Breast epithelium (tissue), 4 donors: Measurements from ENCODE around the gene TANGO2. TPM values are rescaled to one million over a fixed set of nuclear protein-coding genes. Genes with fewer than 3 reads are reported as not detected.

Experiments used
- DNase-seq, 2 donors: peaks; one replicate each; pipeline ENCODE4 v3.0.0-alpha.2; 2019; ENCODE audit warnings: low spot score in 2 of 2
- H3K27ac ChIP-seq, 2 donors: fragments of 200-600 bp; sonication (generic) in 1 of 2; one replicate each; pipeline ENCODE4 v1.5.1; 2016 to 2019; ENCODE audit warnings: mild to moderate bottlenecking in 1 of 2
- H3K27me3 ChIP-seq, 2 donors: fragments of 200-600 bp; sonication (generic) in 1 of 2; one replicate each; pipeline versions ENCODE4 v1.5.1 to v1.6.0; 2017 to 2019; ENCODE audit warnings: control low read depth in 1 of 2, mild to moderate bottlenecking in 1 of 2
- H3K36me3 ChIP-seq: fragments of 200-600 bp; one replicate; pipeline ENCODE4 v1.5.1; 2019
- H3K4me1 ChIP-seq, 2 donors: fragments of 200-600 bp; sonication (generic); one replicate each; pipeline ENCODE4 v1.5.1; 2016 to 2019; ENCODE audit warnings: control low read depth in 1 of 2
- H3K4me3 ChIP-seq, 3 donors: fragments of 200-600 bp; sonication (generic); 1 replicate in 2 of 3; 2 replicates in 1 of 3; pipeline ENCODE4 v1.5.1; 2016 to 2019; ENCODE audit warnings: mild to moderate bottlenecking in 3 of 3, moderate library complexity in 2 of 3
- H3K9me3 ChIP-seq, 2 donors: fragments of 200-600 bp; sonication (generic) in 1 of 2; one replicate each; pipeline ENCODE4 v1.5.1; 2016 to 2019; ENCODE audit warnings: control low read depth in 1 of 2
- POLR2A ChIP-seq: fragments of 450-650 bp; IDR thresholded peaks from one replicate; pipeline ENCODE4 v1.6.1; 2016; ENCODE audit warnings: antibody characterized with exemption, mild to moderate bottlenecking, moderate library complexity
- POLR2AphosphoS5 ChIP-seq, 3 donors: sonication (generic); formaldehyde crosslinking; IDR thresholded peaks; one replicate each; pipeline ENCODE4 v1.6.1; 2017; ENCODE audit warnings: antibody characterized with exemption in 3 of 3
- intact Hi-C: fragments of 100-400 bp; cut with DNase I; formaldehyde crosslinking; loops from one replicate; pipeline ENCODE4 v1.15.1; 2023; ENCODE audit warnings: low total_unique reads
- total RNA-seq, 3 donors: library from RNA; depleted of rRNA; stranded (reverse); fragments of >200 nt; gene quantifications; one replicate each; pipeline ENCODE4 v1.1.0, GENCODE V29; 2016
- TF ChIP-seq, protein P1 (sequence below), 3 donors: fragments of 450-650 bp; IDR thresholded peaks; one replicate each; pipeline ENCODE4 v1.5.1; 2016 to 2017; ENCODE audit warnings: antibody characterized with exemption in 3 of 3, mild to moderate bottlenecking in 3 of 3, moderate library complexity in 3 of 3

Gene TANGO2
- total RNA-seq, 3 donors from 2014 or later: 25.9 to 55.4 (median 33.4) TPM

DNA sequence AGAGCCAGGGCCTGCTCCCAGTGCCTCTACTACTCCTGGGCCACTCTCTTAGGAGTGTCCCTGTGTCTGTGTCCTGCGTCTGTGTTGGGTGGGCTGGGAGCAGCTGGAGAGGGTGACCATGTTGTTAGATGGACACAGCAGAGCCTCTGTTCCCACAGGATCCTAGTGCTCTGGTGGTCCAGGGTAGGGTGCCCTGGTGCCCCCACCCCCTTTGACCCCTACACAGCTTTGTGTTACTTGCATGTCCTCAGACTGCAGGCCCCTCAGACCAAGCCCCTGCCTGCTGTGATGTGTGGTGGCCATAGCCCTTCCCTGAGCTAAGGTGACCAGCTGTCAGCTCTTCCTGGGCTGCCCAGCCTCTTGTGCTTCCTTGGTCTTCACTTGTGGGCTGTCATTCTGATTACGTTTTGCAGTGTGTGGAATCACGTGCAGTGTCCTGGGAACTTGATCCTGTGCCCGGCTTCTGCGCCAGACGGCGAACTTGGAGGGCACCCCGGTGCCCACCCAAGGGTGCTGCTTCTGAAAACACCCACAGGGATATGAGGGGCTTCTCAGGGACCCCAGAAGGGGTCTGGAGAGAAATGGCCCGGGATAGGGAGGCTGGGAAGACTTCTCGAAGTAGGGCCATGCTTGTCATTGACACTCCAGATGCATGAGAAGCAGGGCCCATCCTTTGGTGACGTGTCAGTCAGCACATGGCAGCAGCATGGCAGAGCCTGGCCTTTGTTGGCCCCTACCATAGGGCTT is 1.5 kb downstream of the TANGO2 start:
- H3K4me1 ChIP-seq: peaks cover 8 to 12% of the 10 kb centered on the region in 2 donors
- H3K36me3 ChIP-seq: no peaks in the 10 kb centered on the region
- H3K27ac ChIP-seq: peak overlapping the region; percentile 83 to 88
- H3K4me3 ChIP-seq: peak overlapping the region; percentile 85 to 94 (median 88)
- no peaks in the 10 kb centered on the region for H3K27me3 ChIP-seq
- intact Hi-C loops: no loop called here
- no peaks in the 10 kb centered on the region for H3K9me3 ChIP-seq
- no peak for DNase-seq
- TF ChIP-seq POLR2A (no peak), POLR2AphosphoS5 (IDR thresholded peaks at IDR 0.05) (no peak)
- TF ChIP-seq, protein P1, sequence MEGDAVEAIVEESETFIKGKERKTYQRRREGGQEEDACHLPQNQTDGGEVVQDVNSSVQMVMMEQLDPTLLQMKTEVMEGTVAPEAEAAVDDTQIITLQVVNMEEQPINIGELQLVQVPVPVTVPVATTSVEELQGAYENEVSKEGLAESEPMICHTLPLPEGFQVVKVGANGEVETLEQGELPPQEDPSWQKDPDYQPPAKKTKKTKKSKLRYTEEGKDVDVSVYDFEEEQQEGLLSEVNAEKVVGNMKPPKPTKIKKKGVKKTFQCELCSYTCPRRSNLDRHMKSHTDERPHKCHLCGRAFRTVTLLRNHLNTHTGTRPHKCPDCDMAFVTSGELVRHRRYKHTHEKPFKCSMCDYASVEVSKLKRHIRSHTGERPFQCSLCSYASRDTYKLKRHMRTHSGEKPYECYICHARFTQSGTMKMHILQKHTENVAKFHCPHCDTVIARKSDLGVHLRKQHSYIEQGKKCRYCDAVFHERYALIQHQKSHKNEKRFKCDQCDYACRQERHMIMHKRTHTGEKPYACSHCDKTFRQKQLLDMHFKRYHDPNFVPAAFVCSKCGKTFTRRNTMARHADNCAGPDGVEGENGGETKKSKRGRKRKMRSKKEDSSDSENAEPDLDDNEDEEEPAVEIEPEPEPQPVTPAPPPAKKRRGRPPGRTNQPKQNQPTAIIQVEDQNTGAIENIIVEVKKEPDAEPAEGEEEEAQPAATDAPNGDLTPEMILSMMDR (IDR thresholded peaks at IDR 0.05): no peak

DNA sequence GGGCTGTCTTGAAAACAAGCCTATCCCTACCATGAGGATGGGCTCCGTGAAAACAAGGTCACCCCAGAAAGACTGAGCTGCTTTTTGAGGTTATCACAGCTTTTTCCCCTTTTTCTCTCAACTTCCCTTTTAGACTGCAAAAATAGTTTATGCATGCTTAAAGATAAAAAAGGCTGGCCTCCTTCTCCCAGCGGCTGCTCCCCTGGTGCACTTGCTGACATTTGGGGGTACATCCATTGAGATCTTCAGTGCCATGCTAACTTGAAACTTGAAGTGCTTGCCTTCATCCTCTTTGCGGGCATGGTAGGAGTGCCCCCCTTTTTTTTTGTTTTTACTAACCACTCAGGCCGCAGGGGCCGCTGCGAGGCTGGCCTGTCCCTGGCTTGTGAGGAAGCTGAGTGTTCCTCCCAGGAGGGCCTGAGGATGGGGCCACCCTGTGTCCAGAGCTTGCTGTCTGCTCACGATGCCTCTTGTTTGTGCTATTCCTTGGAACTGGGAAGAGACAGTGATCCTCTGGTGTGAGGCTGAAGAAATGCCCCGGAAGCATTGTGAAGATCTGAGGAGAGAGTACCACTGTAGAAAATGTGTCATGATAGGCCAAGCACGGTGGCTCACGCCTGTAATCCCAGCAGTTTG is 2.2 kb downstream of the TANGO2 start:
- H3K4me3 ChIP-seq: no peak overlapping the region
- no peak for DNase-seq
- H3K27ac ChIP-seq: no peak overlapping the region
- no peak for TF ChIP-seq POLR2AphosphoS5 (IDR thresholded peaks at IDR 0.05)
- no peak for TF ChIP-seq POLR2A
- TF ChIP-seq, protein P1 (IDR thresholded peaks at IDR 0.05): no peak
- no peaks in the 10 kb centered on the region for H3K27me3 ChIP-seq
- no peaks in the 10 kb centered on the region for H3K9me3 ChIP-seq
- no peaks in the 10 kb centered on the region for H3K36me3 ChIP-seq
- intact Hi-C loops: no loop called here
- H3K4me1 ChIP-seq: peaks cover 7 to 12% of the 10 kb centered on the region in 2 donors

DNA sequence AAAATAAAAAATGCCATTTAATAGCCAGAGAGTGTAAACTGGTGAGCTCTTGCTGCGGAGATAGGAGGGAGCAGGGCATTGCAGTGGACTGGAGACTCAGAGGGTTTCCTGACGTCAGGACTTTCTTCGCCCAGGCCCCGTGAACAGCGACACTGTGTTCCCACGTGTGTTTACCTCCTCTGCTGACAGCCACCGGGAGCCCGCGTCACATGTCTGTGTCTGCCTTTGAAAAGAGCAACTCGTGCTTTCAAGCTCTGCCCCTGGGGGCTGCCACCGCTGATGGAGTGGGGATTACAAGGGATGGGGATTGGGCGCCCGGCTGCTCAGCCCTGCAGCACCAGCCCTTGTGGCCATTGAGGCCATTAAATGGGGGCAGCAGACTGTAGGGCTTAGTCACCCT is 3.3 kb downstream of the TANGO2 start:
- DNase-seq: no peak
- TF ChIP-seq, protein P1 (IDR thresholded peaks at IDR 0.05): no peak
- TF ChIP-seq POLR2AphosphoS5 (IDR thresholded peaks at IDR 0.05): no peak
- TF ChIP-seq POLR2A: no peak
- intact Hi-C loops: no loop called here

DNA sequence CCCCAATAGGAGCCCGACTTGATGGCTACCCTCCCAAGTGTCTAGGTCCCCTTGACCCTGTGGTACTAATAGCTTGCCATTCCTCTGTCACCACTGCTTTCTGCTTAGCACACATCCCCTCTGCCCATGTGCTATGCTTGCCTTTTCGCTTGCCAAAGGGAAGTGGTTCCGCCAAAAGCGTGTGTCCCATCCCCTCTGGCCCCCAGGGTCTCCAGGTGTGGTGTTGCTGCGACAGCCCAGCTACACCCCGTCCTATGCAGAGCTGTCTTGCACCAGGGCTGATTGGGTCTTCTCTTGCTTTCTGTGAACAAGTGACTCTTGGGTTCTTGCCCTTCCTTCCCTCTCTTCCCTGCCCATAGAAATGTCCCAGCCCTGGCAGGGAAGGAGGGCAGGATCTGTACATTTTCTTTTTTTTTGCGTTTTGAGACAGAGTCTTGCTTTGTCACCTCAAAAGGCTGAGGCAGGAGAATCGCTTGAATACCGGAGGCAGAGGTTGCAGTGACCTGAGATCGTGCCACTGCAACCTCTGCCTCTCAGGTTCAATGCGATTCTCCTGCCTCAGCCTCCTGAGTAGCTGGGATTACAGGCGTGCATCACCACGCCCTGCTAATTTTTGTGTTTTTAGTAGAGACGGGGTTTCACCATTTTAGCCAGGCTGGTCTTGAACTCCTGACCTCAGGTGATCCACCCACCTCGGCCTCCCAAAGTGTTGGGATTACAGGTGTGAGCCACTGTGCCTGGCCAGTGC is 3.9 kb downstream of the TANGO2 start:
- DNase-seq: no peak
- TF ChIP-seq POLR2A (no peak), POLR2AphosphoS5 (IDR thresholded peaks at IDR 0.05) (no peak)
- TF ChIP-seq, protein P1 (IDR thresholded peaks at IDR 0.05): no peak
- intact Hi-C loops: no loop called here
- H3K27me3 ChIP-seq: no peaks in the 10 kb centered on the region
- H3K9me3 ChIP-seq: no peaks in the 10 kb centered on the region
- no peaks in the 10 kb centered on the region for H3K36me3 ChIP-seq
- no peak overlapping the region for H3K27ac ChIP-seq
- H3K4me3 ChIP-seq: no peak overlapping the region
- peaks cover 7 to 18% of the 10 kb centered on the region in 2 donors for H3K4me1 ChIP-seq

More for the DNA sequence above, 3.3 kb downstream of the TANGO2 start:
- no peak overlapping the region for H3K4me3 ChIP-seq
- peaks cover 7 to 14% of the 10 kb centered on the region in 2 donors for H3K4me1 ChIP-seq
- no peaks in the 10 kb centered on the region for H3K9me3 ChIP-seq
- no peaks in the 10 kb centered on the region for H3K36me3 ChIP-seq
- no peaks in the 10 kb centered on the region for H3K27me3 ChIP-seq
- no peak overlapping the region for H3K27ac ChIP-seq
